COLO829 (cell line): Measurements from ENCODE around the gene SLC16A3.

Experiments
- DNase-seq: peaks from one replicate; pipeline ENCODE4 v3.0.0; 2012; ENCODE audit warnings: low spot score

The SLC16A3 gene

GRCh38 chr17:82287013-82287867 lies 58.4 kb downstream of the SLC16A3 start:
- DNase-seq: no peak

- DNase-seq: peak; percentile 55
These were observed 59.3 kb downstream of the SLC16A3 start for GRCh38 chr17:82287868-82288801.
